Measurements from ENCODE around the gene DSG2. TPM values are rescaled to one million over a fixed set of nuclear protein-coding genes. Genes with fewer than 3 reads are reported as not detected.

DSG2 gene
- total RNA-seq, 1 experiment from 2014 or later = not detected

DNA sequence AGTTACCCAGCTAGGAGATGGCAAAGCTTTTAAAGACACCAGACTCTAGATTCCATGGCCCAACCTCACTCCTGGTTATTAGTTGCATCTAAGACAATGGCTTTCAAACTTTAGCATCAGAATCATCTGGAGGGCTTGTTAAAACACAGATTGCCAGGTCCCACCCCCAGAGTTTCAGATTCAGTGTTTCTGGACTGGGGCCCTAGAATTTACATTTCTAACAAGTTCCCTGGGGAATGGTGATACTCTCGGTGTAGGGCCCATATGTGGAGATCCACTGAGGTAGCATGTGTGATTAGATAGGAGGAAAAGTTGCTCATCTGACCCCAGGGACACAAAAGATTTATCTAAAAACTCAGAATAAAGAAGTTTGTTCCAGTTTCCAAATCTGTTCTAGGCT lies 79.2 kb downstream of the DSG2 start:
- no peak overlapping the region for H2AFZ ChIP-seq (ENCODE audit: low read length)
- peak overlapping the region; percentile 5 for H3K4me2 ChIP-seq (ENCODE audit: low read depth, low read length, poor library complexity, severe bottlenecking)
- peaks cover 24% of the 10 kb centered on the region for H3K4me1 ChIP-seq (ENCODE audit: low read length)

DNA sequence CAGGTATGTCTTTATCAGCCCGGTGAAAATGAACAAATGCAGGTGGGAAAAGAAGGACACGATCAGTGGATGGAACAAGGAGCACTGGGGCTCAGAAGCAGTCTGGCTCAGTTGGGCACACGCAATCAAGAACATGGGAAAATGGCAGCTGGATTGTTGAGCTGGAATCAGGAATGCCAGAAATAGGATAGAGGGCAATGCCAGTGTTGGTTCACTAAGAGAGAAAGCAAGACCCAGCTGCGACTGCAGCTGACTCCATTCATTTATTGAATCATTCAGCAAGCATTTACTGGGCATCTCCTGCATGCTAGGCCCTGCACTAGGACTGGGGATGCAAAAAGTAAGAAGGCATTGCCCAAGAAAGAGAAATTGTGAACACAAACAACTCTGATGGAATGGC lies 80.1 kb downstream of the DSG2 start:
- no peaks in the 10 kb centered on the region for H3K79me2 ChIP-seq (ENCODE audit: low read length)
- no peak overlapping the region for H3K4me3 ChIP-seq (ENCODE audit: low read length)
- no peaks in the 10 kb centered on the region for H3K9me2 ChIP-seq (replicated peaks; ENCODE audit: insufficient read depth, low read length)
- no peak overlapping the region for H3K9ac ChIP-seq (ENCODE audit: low read length)
- no peaks in the 10 kb centered on the region for H3K9me3 ChIP-seq (ENCODE audit: low read length)
- H3K36me3 ChIP-seq (ENCODE audit: insufficient read depth, low read length) = no peaks in the 10 kb centered on the region
- no peak overlapping the region for H3K4me2 ChIP-seq (ENCODE audit: low read depth, low read length, poor library complexity, severe bottlenecking)
- DNase-seq = no peak
- H4K20me1 ChIP-seq (ENCODE audit: insufficient read depth, low read depth, low read length) = no peaks in the 10 kb centered on the region
- no peaks in the 10 kb centered on the region for H3K27me3 ChIP-seq (ENCODE audit: low read length)
- no peak overlapping the region for H2AFZ ChIP-seq (ENCODE audit: low read length)
- no peak overlapping the region for H3K27ac ChIP-seq (ENCODE audit: low read length)
- peaks cover 24% of the 10 kb centered on the region for H3K4me1 ChIP-seq (ENCODE audit: low read length)

More for the DNA sequence above, 79.2 kb downstream of the DSG2 start:
- Histone ChIP-seq H3K79me2 (ENCODE audit: low read length) (no peaks in the 10 kb centered on the region), H3K27me3 (ENCODE audit: low read length) (no peaks in the 10 kb centered on the region), H3K9me2 (replicated peaks; ENCODE audit: insufficient read depth, low read length) (no peaks in the 10 kb centered on the region), H3K9me3 (ENCODE audit: low read length) (no peaks in the 10 kb centered on the region), H3K4me3 (ENCODE audit: low read length) (no peak overlapping the region), H4K20me1 (ENCODE audit: insufficient read depth, low read depth, low read length) (no peaks in the 10 kb centered on the region), H3K27ac (ENCODE audit: low read length) (peak overlapping the region; percentile 71), H3K36me3 (ENCODE audit: insufficient read depth, low read length) (no peaks in the 10 kb centered on the region), H3K9ac (ENCODE audit: low read length) (no peak overlapping the region)
- DNase-seq = peak; percentile 52

DNA sequence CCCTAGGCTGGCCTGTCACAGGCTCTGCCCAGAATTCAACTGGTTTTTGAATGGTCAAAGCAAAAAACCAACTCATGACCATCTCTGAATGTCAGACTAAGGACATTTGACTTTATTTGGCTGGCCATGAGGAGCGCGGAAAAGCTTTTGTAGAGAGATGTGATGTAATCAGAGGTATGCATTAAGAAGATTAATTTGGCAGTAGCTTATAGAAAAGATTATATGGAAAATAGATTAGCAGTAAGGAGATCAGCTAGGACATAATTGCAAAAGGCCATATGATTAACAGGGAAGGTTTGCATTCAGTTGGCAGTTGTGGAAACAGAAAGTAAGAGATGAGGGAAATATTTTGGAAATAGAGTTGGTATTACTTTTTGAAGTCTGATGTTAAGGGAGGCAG lies 81.4 kb downstream of the DSG2 start:
- no peak overlapping the region for H3K9ac ChIP-seq (ENCODE audit: low read length)

DNA sequence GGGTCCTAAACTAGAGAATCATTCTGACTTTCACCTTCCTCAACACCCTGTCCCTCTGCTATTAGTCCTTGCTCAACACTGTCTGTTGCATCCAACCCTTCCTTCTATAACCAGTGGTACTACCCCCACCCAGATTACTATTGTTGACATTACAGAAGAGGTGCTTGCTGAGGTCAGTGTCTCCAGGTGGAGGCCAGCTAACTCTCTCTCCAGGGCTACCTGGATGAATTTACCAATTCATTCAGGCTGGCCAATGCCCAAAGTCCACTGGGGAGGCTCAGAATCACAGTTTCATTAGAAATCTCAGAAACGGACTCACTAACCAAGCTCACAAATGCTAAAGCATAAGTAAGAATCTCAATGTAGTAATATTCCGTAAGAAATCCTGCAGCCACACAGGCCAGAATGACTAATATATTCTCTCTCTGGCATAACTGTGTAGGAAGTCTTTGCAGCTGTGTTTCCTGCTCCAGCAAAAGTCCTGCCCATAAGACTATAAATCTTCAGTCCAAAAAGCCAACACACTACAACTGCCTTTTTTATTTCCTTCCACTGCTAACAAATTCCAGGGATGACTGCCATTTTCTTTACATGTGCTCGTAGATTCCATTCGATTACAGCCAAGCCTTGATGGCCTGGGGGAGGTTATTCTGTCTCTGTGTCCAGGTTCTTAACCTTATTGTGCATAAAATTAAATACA lies 83.7 kb downstream of the DSG2 start:
- no peak for DNase-seq
- H4K20me1 ChIP-seq (ENCODE audit: insufficient read depth, low read depth, low read length) = no peaks in the 10 kb centered on the region
- no peaks in the 10 kb centered on the region for H3K9me2 ChIP-seq (replicated peaks; ENCODE audit: insufficient read depth, low read length)
- no peaks in the 10 kb centered on the region for H3K27me3 ChIP-seq (ENCODE audit: low read length)
- H3K9me3 ChIP-seq (ENCODE audit: low read length) = no peaks in the 10 kb centered on the region
- H3K4me1 ChIP-seq (ENCODE audit: low read length) = peaks cover 10% of the 10 kb centered on the region
- no peak overlapping the region for H3K4me3 ChIP-seq (ENCODE audit: low read length)
- no peak overlapping the region for H3K4me2 ChIP-seq (ENCODE audit: low read depth, low read length, poor library complexity, severe bottlenecking)
- no peaks in the 10 kb centered on the region for H3K79me2 ChIP-seq (ENCODE audit: low read length)
- no peak overlapping the region for H3K9ac ChIP-seq (ENCODE audit: low read length)
- H3K27ac ChIP-seq (ENCODE audit: low read length) = no peak overlapping the region
- no peak overlapping the region for H2AFZ ChIP-seq (ENCODE audit: low read length)
- H3K36me3 ChIP-seq (ENCODE audit: insufficient read depth, low read length) = no peaks in the 10 kb centered on the region

More for the DNA sequence above, 81.4 kb downstream of the DSG2 start:
- Histone ChIP-seq H3K79me2 (ENCODE audit: low read length) (no peaks in the 10 kb centered on the region), H3K9me3 (ENCODE audit: low read length) (no peaks in the 10 kb centered on the region), H3K27me3 (ENCODE audit: low read length) (no peaks in the 10 kb centered on the region), H3K4me3 (ENCODE audit: low read length) (no peak overlapping the region), H2AFZ (ENCODE audit: low read length) (no peak overlapping the region), H4K20me1 (ENCODE audit: insufficient read depth, low read depth, low read length) (no peaks in the 10 kb centered on the region), H3K36me3 (ENCODE audit: insufficient read depth, low read length) (no peaks in the 10 kb centered on the region), H3K4me1 (ENCODE audit: low read length) (peaks cover 24% of the 10 kb centered on the region), H3K4me2 (ENCODE audit: low read depth, low read length, poor library complexity, severe bottlenecking) (no peak overlapping the region), H3K27ac (ENCODE audit: low read length) (no peak overlapping the region), H3K9me2 (replicated peaks; ENCODE audit: insufficient read depth, low read length) (no peaks in the 10 kb centered on the region)
- no peak for DNase-seq

DNA sequence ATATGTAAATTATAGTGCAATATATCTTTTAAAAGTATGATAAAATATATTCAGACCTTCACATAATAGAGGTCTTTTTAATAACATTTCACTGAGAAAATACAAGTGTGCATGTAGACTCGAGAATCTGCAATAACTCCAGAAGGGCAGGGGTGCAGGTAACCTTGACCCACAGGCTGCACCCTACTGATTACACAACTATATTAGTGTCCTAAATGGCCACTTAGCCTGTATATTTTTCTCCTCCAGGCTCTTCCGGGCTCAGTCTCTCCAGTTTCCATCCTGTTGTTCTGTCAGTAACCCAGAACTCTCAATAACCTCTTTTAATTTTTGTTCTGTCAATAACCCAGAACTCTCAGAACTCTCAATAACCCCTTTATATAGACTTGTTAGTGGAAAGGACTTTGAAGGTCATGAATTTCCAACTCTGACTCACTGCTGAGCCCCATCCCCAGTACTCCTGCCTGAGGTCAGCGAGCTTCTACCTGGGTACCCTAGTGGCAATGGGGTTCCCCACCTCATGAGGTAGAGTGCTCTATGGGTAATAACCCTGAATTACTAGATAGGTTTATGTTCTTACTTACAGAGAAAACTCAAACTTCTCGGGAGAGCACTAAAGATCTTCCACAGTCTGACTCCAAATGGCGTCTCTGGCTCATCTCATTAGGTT lies 85.3 kb downstream of the DSG2 start:
- no peaks in the 10 kb centered on the region for H4K20me1 ChIP-seq (ENCODE audit: insufficient read depth, low read depth, low read length)
- no peak overlapping the region for H3K4me2 ChIP-seq (ENCODE audit: low read depth, low read length, poor library complexity, severe bottlenecking)
- H3K4me3 ChIP-seq (ENCODE audit: low read length) = no peak overlapping the region
- no peaks in the 10 kb centered on the region for H3K9me3 ChIP-seq (ENCODE audit: low read length)
- no peak overlapping the region for H3K27ac ChIP-seq (ENCODE audit: low read length)
- H3K36me3 ChIP-seq (ENCODE audit: insufficient read depth, low read length) = no peaks in the 10 kb centered on the region
- no peaks in the 10 kb centered on the region for H3K4me1 ChIP-seq (ENCODE audit: low read length)
- H3K9me2 ChIP-seq (replicated peaks; ENCODE audit: insufficient read depth, low read length) = no peaks in the 10 kb centered on the region
- no peak overlapping the region for H2AFZ ChIP-seq (ENCODE audit: low read length)
- DNase-seq = no peak
- no peaks in the 10 kb centered on the region for H3K27me3 ChIP-seq (ENCODE audit: low read length)
- H3K79me2 ChIP-seq (ENCODE audit: low read length) = no peaks in the 10 kb centered on the region
- no peak overlapping the region for H3K9ac ChIP-seq (ENCODE audit: low read length)

DNA sequence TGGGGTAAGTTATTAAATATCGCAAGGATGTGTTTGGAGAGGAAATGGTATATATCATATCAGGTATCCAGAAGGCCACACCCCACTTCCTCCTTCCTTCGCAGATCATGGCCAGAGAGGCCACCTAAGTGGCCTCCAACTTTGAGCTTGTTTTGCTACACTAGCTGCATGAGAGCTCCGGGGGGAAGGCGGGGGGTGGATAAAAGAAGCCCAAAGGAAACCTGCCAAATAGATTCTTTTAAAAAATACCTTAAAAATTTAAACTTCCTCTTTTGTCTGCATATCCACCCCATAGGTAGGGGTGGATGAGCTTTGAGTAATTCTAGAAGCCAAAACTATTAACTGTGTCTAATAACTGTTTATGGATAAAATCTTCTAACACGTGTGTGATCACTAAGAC lies 88.0 kb downstream of the DSG2 start:
- Histone ChIP-seq H3K36me3 (ENCODE audit: insufficient read depth, low read length) (no peaks in the 10 kb centered on the region), H3K9me3 (ENCODE audit: low read length) (no peaks in the 10 kb centered on the region), H4K20me1 (ENCODE audit: insufficient read depth, low read depth, low read length) (no peaks in the 10 kb centered on the region), H3K79me2 (ENCODE audit: low read length) (no peaks in the 10 kb centered on the region), H3K4me2 (ENCODE audit: low read depth, low read length, poor library complexity, severe bottlenecking) (no peak overlapping the region), H3K27me3 (ENCODE audit: low read length) (no peaks in the 10 kb centered on the region), H3K9ac (ENCODE audit: low read length) (no peak overlapping the region), H2AFZ (ENCODE audit: low read length) (no peak overlapping the region), H3K4me3 (ENCODE audit: low read length) (no peak overlapping the region), H3K27ac (ENCODE audit: low read length) (no peak overlapping the region), H3K9me2 (replicated peaks; ENCODE audit: insufficient read depth, low read length) (no peaks in the 10 kb centered on the region), H3K4me1 (ENCODE audit: low read length) (peaks cover 9% of the 10 kb centered on the region)
- no peak for DNase-seq

DNA sequence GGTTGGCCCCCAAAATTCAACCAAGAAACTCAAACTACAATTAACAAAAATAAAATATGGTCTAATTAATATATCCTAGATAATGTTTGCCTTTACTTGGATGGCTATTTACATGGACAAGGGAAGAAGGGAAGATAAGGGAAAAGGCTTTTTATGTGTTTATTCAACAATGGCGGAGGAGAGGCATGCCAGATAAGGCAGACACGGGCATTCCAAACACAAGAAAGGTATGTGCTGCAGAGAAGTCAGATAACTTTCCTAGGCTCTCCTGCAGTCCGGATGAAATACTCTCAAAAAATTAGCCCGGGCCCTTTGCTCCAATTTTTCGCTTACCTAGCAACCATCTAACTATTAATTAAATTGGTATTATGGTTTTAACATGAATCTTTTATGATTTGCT lies 88.6 kb downstream of the DSG2 start:
- Histone ChIP-seq H3K27me3 (ENCODE audit: low read length) (no peaks in the 10 kb centered on the region), H3K9me3 (ENCODE audit: low read length) (no peaks in the 10 kb centered on the region), H3K36me3 (ENCODE audit: insufficient read depth, low read length) (no peaks in the 10 kb centered on the region), H3K27ac (ENCODE audit: low read length) (no peak overlapping the region), H3K4me2 (ENCODE audit: low read depth, low read length, poor library complexity, severe bottlenecking) (no peak overlapping the region), H3K9ac (ENCODE audit: low read length) (no peak overlapping the region), H3K4me1 (ENCODE audit: low read length) (peaks cover 9% of the 10 kb centered on the region), H3K9me2 (replicated peaks; ENCODE audit: insufficient read depth, low read length) (no peaks in the 10 kb centered on the region), H3K79me2 (ENCODE audit: low read length) (no peaks in the 10 kb centered on the region), H3K4me3 (ENCODE audit: low read length) (no peak overlapping the region), H2AFZ (ENCODE audit: low read length) (no peak overlapping the region), H4K20me1 (ENCODE audit: insufficient read depth, low read depth, low read length) (no peaks in the 10 kb centered on the region)
- DNase-seq = no peak

DNA sequence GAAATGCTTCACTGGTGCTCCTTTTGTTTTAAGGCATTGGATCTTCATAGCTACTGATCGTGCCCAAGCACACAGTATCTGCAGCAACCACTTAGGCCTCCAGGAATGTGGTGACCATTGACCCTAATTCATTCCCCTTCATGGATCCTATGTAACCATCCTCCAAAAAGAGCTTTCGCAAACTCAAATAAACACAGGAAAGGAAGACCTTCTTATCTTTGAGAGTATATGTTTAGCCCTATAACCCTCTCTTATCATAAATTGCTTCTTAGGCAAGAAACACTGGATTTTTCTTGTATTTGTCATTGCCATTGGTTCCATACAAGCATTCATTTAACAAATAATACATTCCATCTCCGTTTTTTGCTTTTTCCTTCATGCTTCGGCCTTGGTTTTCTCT lies 89.6 kb downstream of the DSG2 start:
- Histone ChIP-seq H2AFZ (ENCODE audit: low read length) (no peak overlapping the region), H3K9me3 (ENCODE audit: low read length) (no peaks in the 10 kb centered on the region), H3K27ac (ENCODE audit: low read length) (no peak overlapping the region), H3K79me2 (ENCODE audit: low read length) (no peaks in the 10 kb centered on the region), H3K36me3 (ENCODE audit: insufficient read depth, low read length) (no peaks in the 10 kb centered on the region), H3K4me3 (ENCODE audit: low read length) (no peak overlapping the region), H3K9ac (ENCODE audit: low read length) (no peak overlapping the region), H4K20me1 (ENCODE audit: insufficient read depth, low read depth, low read length) (no peaks in the 10 kb centered on the region), H3K9me2 (replicated peaks; ENCODE audit: insufficient read depth, low read length) (no peaks in the 10 kb centered on the region), H3K27me3 (ENCODE audit: low read length) (no peaks in the 10 kb centered on the region), H3K4me1 (ENCODE audit: low read length) (peaks cover 9% of the 10 kb centered on the region), H3K4me2 (ENCODE audit: low read depth, low read length, poor library complexity, severe bottlenecking) (no peak overlapping the region)
- DNase-seq = no peak

Data from Karpas-422 (cell line).